Endothelial cell of umbilical vein (primary cell): ENCODE data around the gene LRRK1. TPM values are rescaled to one million over a fixed set of nuclear protein-coding genes. Genes with fewer than 3 reads are reported as not detected.

Experiments
- BruUV-seq: library from RNA; stranded (reverse); fragments of 400-500 nt; replicated peaks from 2 replicates; lab custom pipeline; 2021; lab: Mats Ljungman, UMichigan
- CTCF ChIA-PET: fragments of 300-600, 350-600 bp; sonication (Branson Sonifier 250); formaldehyde crosslinking; loops from one replicate; lab custom pipeline; 2021; ENCODE audit warnings: antibody characterized with exemption, inconsistent platforms; lab: Charles Lee
- POLR2A ChIA-PET: fragments of 300-600, 350-600 bp; sonication (Branson Sonifier 250); formaldehyde crosslinking; loops from one replicate; lab custom pipeline; 2021; ENCODE audit warnings: antibody characterized with exemption, inconsistent platforms; lab: Charles Lee
- DNase-seq: peaks from one replicate; pipeline ENCODE4 v3.0.0-alpha.2; 2011; ENCODE audit warnings: low read depth, low spot score
- FAIRE-seq: peaks from 2 replicates; lab custom pipeline; 2011; peaks lifted over from hg19 to GRCh38; lab: Jason Lieb, UNC
- H2AFZ ChIP-seq: 2 replicates; pipeline ENCODE4 v1.6.0; 2012; ENCODE audit warnings: low read depth, low read length, control low read depth, inconsistent platforms
- H3K27ac ChIP-seq: 2 replicates; pipeline ENCODE4 v1.5.1; 2011; ENCODE audit warnings: low read depth, mild to moderate bottlenecking, control low read depth, low read length, moderate library complexity; ENCODE audit not compliant: insufficient read depth
- H3K27me3 ChIP-seq, 2 experiments: 2 replicates each; pipeline versions ENCODE4 v1.6.0 to v1.6.1; 2011; ENCODE audit warnings: low read length in 2 of 2, mixed read lengths in 1 of 2; ENCODE audit not compliant: control insufficient read depth in 2 of 2, insufficient read depth in 2 of 2
- H3K36me3 ChIP-seq, 2 experiments: 2 replicates in 1 of 2; 3 replicates in 1 of 2; pipeline ENCODE4 v1.5.1; 2011; ENCODE audit warnings: low read length in 2 of 2, mild to moderate bottlenecking in 1 of 2, moderate library complexity in 1 of 2; ENCODE audit not compliant: control insufficient read depth in 2 of 2, insufficient read depth in 2 of 2; ENCODE audit errors: extremely low read depth in 1 of 2
- H3K4me1 ChIP-seq: 3 replicates; pipeline ENCODE4 v1.5.1; 2011; ENCODE audit warnings: mild to moderate bottlenecking, low read length; ENCODE audit not compliant: control insufficient read depth, insufficient read depth; ENCODE audit errors: extremely low read depth
- H3K4me2 ChIP-seq: 2 replicates; pipeline ENCODE4 v1.6.1; 2011; ENCODE audit warnings: low read length, control low read depth, mixed read lengths; ENCODE audit not compliant: insufficient read depth
- H3K4me3 ChIP-seq, 3 experiments: fragments of 200-600 bp in 1 of 3; sonication (generic), shearing (Covaris generic) in 1 of 3; replicated peaks in 1 of 3; 2 replicates each; pipeline ENCODE4 v1.5.1; 2011 to 2016; ENCODE audit warnings: control low read depth in 3 of 3, low read length in 3 of 3, mild to moderate bottlenecking in 2 of 3, inconsistent platforms in 1 of 3, low read depth in 1 of 3, moderate library complexity in 1 of 3; ENCODE audit not compliant: insufficient read depth in 1 of 3
- H3K79me2 ChIP-seq: 2 replicates; pipeline ENCODE4 v1.6.0; 2012; ENCODE audit warnings: low read length, inconsistent platforms; ENCODE audit not compliant: control insufficient read depth, insufficient read depth
- H3K9ac ChIP-seq: replicated peaks from 2 replicates; pipeline ENCODE3; 2011; ENCODE audit warnings: low read length, control low read depth; ENCODE audit not compliant: insufficient read depth; ENCODE audit errors: extremely low read depth
- H3K9me1 ChIP-seq: replicated peaks from 3 replicates; pipeline ENCODE4 v1.6.0; 2011; ENCODE audit warnings: mild to moderate bottlenecking, low read length; ENCODE audit not compliant: control insufficient read depth, insufficient read depth; ENCODE audit errors: extremely low read depth
- H3K9me3 ChIP-seq: replicated peaks from 2 replicates; pipeline ENCODE4 v1.5.1; 2012; ENCODE audit warnings: low read length, inconsistent platforms; ENCODE audit not compliant: control insufficient read depth, insufficient read depth
- H4K20me1 ChIP-seq: replicated peaks from 2 replicates; pipeline ENCODE3; 2011; ENCODE audit warnings: mild to moderate bottlenecking, low read length; ENCODE audit not compliant: control insufficient read depth, insufficient read depth; ENCODE audit errors: extremely low read depth
- EZH2 ChIP-seq: IDR thresholded peaks from 2 replicates; pipeline ENCODE4 v1.6.1; 2012; ENCODE audit warnings: borderline replicate concordance, low read depth, mild to moderate bottlenecking, moderate library complexity, low read length, inconsistent platforms; ENCODE audit not compliant: severe bottlenecking
- FOS ChIP-seq: IDR thresholded peaks from 2 replicates; pipeline ENCODE4 v1.6.1; 2011; ENCODE audit warnings: mild to moderate bottlenecking, low read length, moderate library complexity, borderline replicate concordance; ENCODE audit not compliant: insufficient read depth
- GATA2 ChIP-seq: IDR thresholded peaks from 2 replicates; pipeline ENCODE4 v1.7.0; 2011; ENCODE audit warnings: low read depth, mild to moderate bottlenecking, moderate library complexity, mixed read lengths, low read length; ENCODE audit not compliant: insufficient read length, insufficient read depth
- JUN ChIP-seq: IDR thresholded peaks from 2 replicates; pipeline ENCODE4 v1.6.1; 2011; ENCODE audit warnings: borderline replicate concordance, low read depth; ENCODE audit not compliant: insufficient read length, insufficient read depth
- MAX ChIP-seq: IDR thresholded peaks from 2 replicates; pipeline ENCODE4 v1.6.1; 2011; ENCODE audit not compliant: insufficient read depth, insufficient read length
- MYC ChIP-seq: IDR thresholded peaks from one replicate; pipeline ENCODE4 v1.6.1; 2011; ENCODE audit warnings: mild to moderate bottlenecking, low read depth, low read length
- POLR2A ChIP-seq: IDR thresholded peaks from 2 replicates; pipeline ENCODE4 v1.6.1; 2012; ENCODE audit warnings: low read depth, mild to moderate bottlenecking, control low read depth, low read length
- POLR2AphosphoS5 ChIP-seq: IDR thresholded peaks from 2 replicates; pipeline ENCODE4 v1.6.1; 2012; ENCODE audit warnings: low read depth, mild to moderate bottlenecking, control low read depth, low read length, moderate library complexity; ENCODE audit not compliant: insufficient read depth
- dilution Hi-C: fragments of 300-500 bp; cut with MboI; formaldehyde crosslinking; loops from one replicate; pipeline ENCODE4 v1.15.0; 2019; ENCODE audit warnings: low sequenced_read_pairs; ENCODE audit not compliant: extremely low pct_ligation_motif_present
- intact Hi-C: fragments of 100-400 bp; cut with micrococcal nuclease; formaldehyde crosslinking; loops from one replicate; pipeline ENCODE4 v1.10.0; 2022
- polyA plus RNA-seq, 4 experiments: library from polyadenylated mRNA; depleted of rRNA in 3 of 4; stranded (reverse) in 3 of 4; unstranded in 1 of 4; fragments of >200 nt; gene quantifications; 2 replicates each; pipeline versions ENCODE4 v1.2.1 to v1.2.3, GENCODE V29; 2011 to 2012; ENCODE audit warnings: missing spikeins in 1 of 4
- total RNA-seq: library from RNA; stranded (reverse); gene quantifications from 2 replicates; pipeline ENCODE4 v1.2.3, GENCODE V29; 2021
- TF ChIP-seq, protein P1 (sequence below), 2 donors: IDR thresholded peaks; 1 replicate in 1 of 2; 2 replicates in 1 of 2; pipeline ENCODE4 v1.5.1; 2011; ENCODE audit warnings: low read length in 2 of 2, mild to moderate bottlenecking in 2 of 2, moderate library complexity in 2 of 2, control low read depth in 1 of 2, inconsistent platforms in 1 of 2, low read depth in 1 of 2; ENCODE audit not compliant: insufficient read depth in 1 of 2; ENCODE audit errors: extremely low read depth in 1 of 2

Gene LRRK1
- total and polyA plus RNA-seq, 2 donors (not counting 3 experiments of a cell fraction or from before 2014, with no cell fraction given): 11.0 to 22.1 TPM

DNA sequence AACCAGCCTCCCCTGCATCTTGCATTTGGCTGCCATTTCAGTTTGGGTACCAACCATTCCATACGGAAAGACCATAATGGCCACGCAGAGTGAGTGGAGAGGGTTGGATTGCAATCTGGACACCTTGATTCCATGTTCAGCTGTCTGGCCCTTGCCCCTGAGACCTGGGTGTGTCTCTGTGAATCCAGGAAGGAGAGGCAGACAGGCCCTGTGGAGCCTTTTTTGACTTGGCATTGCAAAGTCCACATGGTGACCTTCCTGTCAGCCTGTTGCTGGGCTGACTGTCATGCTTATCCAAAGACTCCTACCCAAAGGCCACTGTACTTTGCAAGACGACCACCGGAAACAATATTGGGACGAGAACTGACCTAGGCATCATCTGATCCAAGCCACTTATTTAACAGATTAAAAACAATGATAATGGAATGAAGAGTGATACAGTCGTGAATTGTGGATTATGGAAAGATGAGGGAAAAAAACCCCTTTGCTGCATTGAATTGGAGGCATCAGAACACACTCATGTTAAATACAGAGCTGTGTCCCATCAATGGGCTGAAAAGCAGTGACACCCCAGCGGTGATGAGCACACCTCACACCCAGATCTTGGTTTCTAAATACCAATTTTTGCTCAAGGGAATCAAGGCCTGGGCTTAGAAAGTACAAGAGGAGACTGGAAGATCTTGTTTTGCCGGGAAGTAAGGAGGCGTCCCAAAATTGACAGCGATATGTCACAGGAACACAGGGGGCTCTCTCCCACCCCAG lies 86.0 kb downstream of the LRRK1 start:
- no peaks in the 10 kb centered on the region for H4K20me1 ChIP-seq
- BruUV-seq: no TSS peak
- no peaks in the 10 kb centered on the region for H3K27me3 ChIP-seq
- intact Hi-C loops (loop anchor here (5.0 kb wide), 1 partner anchor 103 kb away; no protein-coding TSS in a partner anchor), dilution Hi-C loops (no loop called here)
- CTCF ChIA-PET: interaction anchor here (3.6 to 7.2 kb wide), 2 partner anchors 87 to 88 kb away, joined by 34 to 371 read pairs; partner anchors contain the start of gene LRRK1
- no peak overlapping the region for H3K4me2 ChIP-seq
- TF ChIP-seq JUN (no peak), MAX (no peak), EZH2 (no peak), POLR2A (no peak), POLR2AphosphoS5 (no peak), GATA2 (no peak), FOS (no peak), MYC (no peak)
- TF ChIP-seq, protein P1, sequence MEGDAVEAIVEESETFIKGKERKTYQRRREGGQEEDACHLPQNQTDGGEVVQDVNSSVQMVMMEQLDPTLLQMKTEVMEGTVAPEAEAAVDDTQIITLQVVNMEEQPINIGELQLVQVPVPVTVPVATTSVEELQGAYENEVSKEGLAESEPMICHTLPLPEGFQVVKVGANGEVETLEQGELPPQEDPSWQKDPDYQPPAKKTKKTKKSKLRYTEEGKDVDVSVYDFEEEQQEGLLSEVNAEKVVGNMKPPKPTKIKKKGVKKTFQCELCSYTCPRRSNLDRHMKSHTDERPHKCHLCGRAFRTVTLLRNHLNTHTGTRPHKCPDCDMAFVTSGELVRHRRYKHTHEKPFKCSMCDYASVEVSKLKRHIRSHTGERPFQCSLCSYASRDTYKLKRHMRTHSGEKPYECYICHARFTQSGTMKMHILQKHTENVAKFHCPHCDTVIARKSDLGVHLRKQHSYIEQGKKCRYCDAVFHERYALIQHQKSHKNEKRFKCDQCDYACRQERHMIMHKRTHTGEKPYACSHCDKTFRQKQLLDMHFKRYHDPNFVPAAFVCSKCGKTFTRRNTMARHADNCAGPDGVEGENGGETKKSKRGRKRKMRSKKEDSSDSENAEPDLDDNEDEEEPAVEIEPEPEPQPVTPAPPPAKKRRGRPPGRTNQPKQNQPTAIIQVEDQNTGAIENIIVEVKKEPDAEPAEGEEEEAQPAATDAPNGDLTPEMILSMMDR (IDR thresholded peaks at IDR 0.05; ENCODE audit: extremely low read depth in 1 of 2, insufficient read depth in 1 of 2, low read depth in 1 of 2, low read length in 2 of 2): no peak
- H3K9ac ChIP-seq: no peak overlapping the region
- FAIRE-seq: no peak
- POLR2A ChIA-PET: no interaction called here
- no peak overlapping the region for H2AFZ ChIP-seq
- no peaks in the 10 kb centered on the region for H3K9me3 ChIP-seq
- no peak for DNase-seq
- no peak overlapping the region for H3K27ac ChIP-seq
- no peak overlapping the region for H3K4me3 ChIP-seq
- peaks cover 0 to 3% of the 10 kb centered on the region in 2 experiments for H3K36me3 ChIP-seq
- no peaks in the 10 kb centered on the region for H3K9me1 ChIP-seq
- peaks cover 6% of the 10 kb centered on the region for H3K4me1 ChIP-seq
- no peaks in the 10 kb centered on the region for H3K79me2 ChIP-seq
